ENCODE results near the gene KRTAP4-3. TPM values are rescaled to one million over a fixed set of nuclear protein-coding genes. Genes with fewer than 3 reads are reported as not detected.
"Not testable (repeated sequence)": the region's sequence is repeated elsewhere in the genome, so short reads cannot be mapped to it uniquely, and the experiment has no call there.

The KRTAP4-3 gene
- total RNA-seq, 1 donor from 2014 or later: not detected

DNA sequence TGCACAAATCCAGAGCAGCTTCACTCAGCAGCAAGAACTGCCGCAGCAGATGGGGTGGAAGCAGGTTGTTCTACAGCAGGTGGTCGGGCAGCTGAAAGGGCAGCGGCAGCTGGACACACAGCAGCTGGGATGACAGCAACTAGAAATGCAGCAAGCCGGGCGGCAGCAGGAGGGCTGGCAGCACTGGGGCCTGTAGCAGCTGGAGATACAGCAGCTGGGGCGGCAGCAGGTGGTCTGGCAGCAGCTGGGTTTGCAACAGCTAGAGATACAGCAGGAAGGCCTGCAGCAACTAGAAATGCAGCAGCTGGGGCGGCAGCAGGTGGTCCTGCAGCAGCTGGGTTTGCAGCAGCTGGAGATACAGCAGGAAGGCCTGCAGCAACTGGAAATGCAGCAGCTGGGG is 460 bp downstream of the KRTAP4-3 start:
- Histone ChIP-seq H3K27ac (no peak overlapping the region), H3K79me2 (ENCODE audit: low read depth) (no peaks in the 10 kb centered on the region), H3K9ac (no peak overlapping the region), H3K4me1 (no peaks in the 10 kb centered on the region), H3F3A (ENCODE audit: low read depth) (no peaks in the 10 kb centered on the region), H2AFZ (replicated peaks) (no peak overlapping the region), H3K27me3 (no peaks in the 10 kb centered on the region), H3K4me3 (no peak overlapping the region), H4K20me1 (ENCODE audit: low read depth) (no peaks in the 10 kb centered on the region), H3K36me3 (no peaks in the 10 kb centered on the region), H3K9me3 (ENCODE audit: low read depth) (no peaks in the 10 kb centered on the region), H3K4me2 (no peak overlapping the region)
- Mint-ChIP-seq H3K27ac (no peak overlapping the region), H3K27me3 (ENCODE audit: insufficient read depth, low read depth) (no peaks in the 10 kb centered on the region), H3K4me1 (peaks cover 3% of the 10 kb centered on the region), H3K4me3 (no peak overlapping the region), H3K9me3 (no peaks in the 10 kb centered on the region), H3K36me3 (no peaks in the 10 kb centered on the region)
- no peak for TF ChIP-seq EZH2phosphoT487 (IDR thresholded peaks at IDR 0.05)
- no peak for TF ChIP-seq EZH2 (IDR thresholded peaks at IDR 0.05)
- TF ChIP-seq, protein P1, sequence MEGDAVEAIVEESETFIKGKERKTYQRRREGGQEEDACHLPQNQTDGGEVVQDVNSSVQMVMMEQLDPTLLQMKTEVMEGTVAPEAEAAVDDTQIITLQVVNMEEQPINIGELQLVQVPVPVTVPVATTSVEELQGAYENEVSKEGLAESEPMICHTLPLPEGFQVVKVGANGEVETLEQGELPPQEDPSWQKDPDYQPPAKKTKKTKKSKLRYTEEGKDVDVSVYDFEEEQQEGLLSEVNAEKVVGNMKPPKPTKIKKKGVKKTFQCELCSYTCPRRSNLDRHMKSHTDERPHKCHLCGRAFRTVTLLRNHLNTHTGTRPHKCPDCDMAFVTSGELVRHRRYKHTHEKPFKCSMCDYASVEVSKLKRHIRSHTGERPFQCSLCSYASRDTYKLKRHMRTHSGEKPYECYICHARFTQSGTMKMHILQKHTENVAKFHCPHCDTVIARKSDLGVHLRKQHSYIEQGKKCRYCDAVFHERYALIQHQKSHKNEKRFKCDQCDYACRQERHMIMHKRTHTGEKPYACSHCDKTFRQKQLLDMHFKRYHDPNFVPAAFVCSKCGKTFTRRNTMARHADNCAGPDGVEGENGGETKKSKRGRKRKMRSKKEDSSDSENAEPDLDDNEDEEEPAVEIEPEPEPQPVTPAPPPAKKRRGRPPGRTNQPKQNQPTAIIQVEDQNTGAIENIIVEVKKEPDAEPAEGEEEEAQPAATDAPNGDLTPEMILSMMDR (IDR thresholded peaks at IDR 0.05): no peak
- peak; percentile 30 for DNase-seq (ENCODE audit: low spot score)

DNA sequence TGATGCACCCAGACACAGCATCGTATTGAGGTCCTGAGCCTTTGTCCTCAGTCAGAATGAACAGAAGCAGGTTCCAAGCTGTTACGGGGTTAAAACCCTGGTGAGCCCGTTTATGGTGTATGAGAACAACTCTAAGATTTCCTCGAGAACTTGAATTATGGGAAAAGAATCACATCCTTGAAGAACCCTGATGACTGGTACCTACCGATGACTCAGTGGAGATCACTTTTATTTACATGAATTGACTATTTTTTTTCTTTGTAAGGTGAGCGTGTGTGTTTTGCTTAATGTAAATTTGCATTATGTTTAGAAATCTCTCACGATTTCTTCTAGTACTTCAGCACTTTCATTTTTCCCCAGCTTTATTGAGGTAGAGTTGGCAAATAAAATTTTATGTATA is 4.2 kb downstream of the KRTAP4-3 start:
- H3K27ac ChIP-seq: no peak overlapping the region
- no peaks in the 10 kb centered on the region for H3K9me3 ChIP-seq (ENCODE audit: low read depth)
- H2AFZ ChIP-seq (replicated peaks): peak overlapping the region; percentile 83
- peaks cover 4% of the 10 kb centered on the region for H3K27me3 Mint-ChIP-seq (ENCODE audit: insufficient read depth, low read depth)
- TF ChIP-seq, protein P1 (IDR thresholded peaks at IDR 0.05): no peak
- TF ChIP-seq EZH2phosphoT487 (IDR thresholded peaks at IDR 0.05) (no peak), EZH2 (IDR thresholded peaks at IDR 0.05) (no peak)
- H3K79me2 ChIP-seq (ENCODE audit: low read depth): no peaks in the 10 kb centered on the region
- H3K9ac ChIP-seq: no peak overlapping the region
- no peaks in the 10 kb centered on the region for H3K36me3 ChIP-seq
- no peak overlapping the region for H3K4me3 Mint-ChIP-seq
- H3F3A ChIP-seq (ENCODE audit: low read depth): no peaks in the 10 kb centered on the region
- no peaks in the 10 kb centered on the region for H3K27me3 ChIP-seq
- H3K27ac Mint-ChIP-seq: no peak overlapping the region
- H3K4me1 ChIP-seq: no peaks in the 10 kb centered on the region
- H3K4me1 Mint-ChIP-seq: peaks cover 3% of the 10 kb centered on the region
- no peak overlapping the region for H3K4me2 ChIP-seq
- H3K4me3 ChIP-seq: no peak overlapping the region
- H3K36me3 Mint-ChIP-seq: no peaks in the 10 kb centered on the region
- no peaks in the 10 kb centered on the region for H4K20me1 ChIP-seq (ENCODE audit: low read depth)
- no peak for DNase-seq (ENCODE audit: low spot score)
- no peaks in the 10 kb centered on the region for H3K9me3 Mint-ChIP-seq

DNA sequence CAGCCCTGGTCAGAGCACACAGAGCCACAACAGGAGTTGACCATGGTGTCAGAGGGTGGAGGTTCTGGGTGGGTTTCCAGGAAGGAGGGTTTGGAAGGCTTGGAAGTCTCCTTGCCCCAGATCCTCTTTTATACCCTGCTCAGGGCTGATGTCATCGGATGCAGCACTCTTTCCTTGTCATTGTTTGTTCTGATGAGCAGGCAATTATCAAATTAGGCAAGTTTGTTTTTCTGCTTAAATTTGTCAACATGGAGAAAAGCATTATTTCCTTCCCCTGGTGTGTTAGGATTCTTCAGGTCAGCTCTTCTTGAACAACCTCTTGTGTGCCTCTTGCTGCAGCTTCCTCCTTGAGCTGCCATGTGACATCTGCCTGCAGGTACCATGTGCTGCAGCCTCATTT is 7.4 kb downstream of the KRTAP4-3 start, which contains the start of gene KRTAP4-4:
KRTAP4-4 (minus strand) TSS at position 101 of the 400 bp plus-strand sequence; CDS start at position 44, 57 bp downstream.
- H3K27ac Mint-ChIP-seq: peak within 1 kb of the TSS; percentile 58

DNA sequence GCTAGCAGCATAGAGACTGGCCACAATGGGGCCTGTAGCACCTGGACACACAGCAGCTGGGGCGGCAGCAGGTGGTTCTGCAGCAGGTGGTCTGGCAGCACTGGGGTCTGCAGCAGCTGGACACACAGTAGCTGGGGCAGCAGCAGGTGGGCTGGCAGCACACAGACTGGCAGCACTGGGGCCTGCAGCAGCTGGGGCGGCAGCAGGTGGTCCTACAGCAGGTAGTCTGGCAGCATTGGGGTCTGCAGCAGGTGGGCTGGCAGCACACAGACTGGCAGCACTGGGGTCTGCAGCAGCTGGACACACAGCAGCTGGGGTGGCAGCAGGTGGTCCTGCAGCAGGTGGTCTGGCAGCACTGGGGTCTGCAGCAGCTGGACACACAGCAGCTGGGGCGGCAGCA is 7.8 kb downstream of the KRTAP4-3 start:
- H3K27ac ChIP-seq; H3K9ac ChIP-seq; H3K36me3 ChIP-seq; H2AFZ ChIP-seq (replicated peaks); H3K4me3 Mint-ChIP-seq; H3K27ac Mint-ChIP-seq; H3K79me2 ChIP-seq (ENCODE audit: low read depth); H3K9me3 ChIP-seq (ENCODE audit: low read depth); H3K27me3 ChIP-seq; H4K20me1 ChIP-seq (ENCODE audit: low read depth); H3K4me3 ChIP-seq; H3K27me3 Mint-ChIP-seq (ENCODE audit: insufficient read depth, low read depth); DNase-seq (ENCODE audit: low spot score); H3K4me2 ChIP-seq; H3F3A ChIP-seq (ENCODE audit: low read depth); H3K4me1 ChIP-seq; H3K36me3 Mint-ChIP-seq; H3K4me1 Mint-ChIP-seq; H3K9me3 Mint-ChIP-seq: not testable (repeated sequence)

More for the DNA sequence above, 7.4 kb downstream of the KRTAP4-3 start, which contains the start of gene KRTAP4-4:
- no peaks in the 10 kb centered on the region for H3K79me2 ChIP-seq (ENCODE audit: low read depth)
- H4K20me1 ChIP-seq (ENCODE audit: low read depth): no peaks in the 10 kb centered on the region
- no peak for TF ChIP-seq EZH2phosphoT487 (IDR thresholded peaks at IDR 0.05)
- no peak for TF ChIP-seq EZH2 (IDR thresholded peaks at IDR 0.05)
- TF ChIP-seq, protein P1 (IDR thresholded peaks at IDR 0.05): no peak
- H3K36me3 Mint-ChIP-seq: no peaks in the 10 kb centered on the region
- H3F3A ChIP-seq (ENCODE audit: low read depth): no peaks in the 10 kb centered on the region
- H3K4me2 ChIP-seq: no peak within 1 kb of the TSS
- H3K27me3 ChIP-seq: no peaks in the 10 kb centered on the region
- no peak for DNase-seq (ENCODE audit: low spot score)
- H3K4me3 Mint-ChIP-seq: no peak within 1 kb of the TSS
- H3K36me3 ChIP-seq: no peaks in the 10 kb centered on the region
- H3K4me1 Mint-ChIP-seq: no peaks in the 10 kb centered on the region
- no peak within 1 kb of the TSS for H2AFZ ChIP-seq (replicated peaks)
- peaks cover 4% of the 10 kb centered on the region for H3K27me3 Mint-ChIP-seq (ENCODE audit: insufficient read depth, low read depth)
- H3K9me3 ChIP-seq (ENCODE audit: low read depth): no peaks in the 10 kb centered on the region
- H3K4me1 ChIP-seq: no peaks in the 10 kb centered on the region
- H3K27ac ChIP-seq: no peak within 1 kb of the TSS
- no peaks in the 10 kb centered on the region for H3K9me3 Mint-ChIP-seq
- no peak within 1 kb of the TSS for H3K9ac ChIP-seq
- H3K4me3 ChIP-seq: no peak within 1 kb of the TSS
